Sigmoid colon (tissue), 7 donors: Measurements from ENCODE around the gene PNPLA6. TPM values are rescaled to one million over a fixed set of nuclear protein-coding genes. Genes with fewer than 3 reads are reported as not detected.

Source experiments
- DNase-seq: peaks from one replicate; pipeline ENCODE4 v3.0.0-alpha.2; 2019
- H3K27ac ChIP-seq, 4 donors: fragments of 200-600 bp; sonication (generic); one replicate each; pipeline ENCODE4 v1.5.1; 2016 to 2019; ENCODE audit warnings: mild to moderate bottlenecking in 1 of 4
- H3K27me3 ChIP-seq, 3 donors: fragments of 200-600 bp; sonication (generic); one replicate each; pipeline ENCODE4 v1.5.1; 2019; ENCODE audit warnings: mild to moderate bottlenecking in 1 of 3
- H3K36me3 ChIP-seq, 4 donors: fragments of 200-600 bp; sonication (generic); one replicate each; pipeline ENCODE4 v1.5.1; 2016 to 2019
- H3K4me1 ChIP-seq, 4 donors: fragments of 200-600 bp; sonication (generic); one replicate each; pipeline ENCODE4 v1.5.1; 2017 to 2019
- H3K4me3 ChIP-seq, 4 donors: fragments of 200-600 bp; sonication (generic); one replicate each; pipeline ENCODE4 v1.5.1; 2017 to 2019; ENCODE audit warnings: mild to moderate bottlenecking in 2 of 4, moderate library complexity in 1 of 4
- H3K9me3 ChIP-seq, 4 donors: fragments of 200-600 bp in 3 of 4; sonication (generic) in 3 of 4; one replicate each; pipeline versions ENCODE4 v1.5.1 to v1.6.1; 2013 to 2019
- EP300 ChIP-seq, 4 donors: sonication (generic); formaldehyde crosslinking; IDR thresholded peaks; one replicate each; pipeline ENCODE4 v1.6.1; 2017; ENCODE audit warnings: antibody characterized with exemption in 4 of 4
- POLR2A ChIP-seq, 2 donors: fragments of 450-650 bp; IDR thresholded peaks; one replicate each; pipeline ENCODE4 v1.6.1; 2016; ENCODE audit warnings: antibody characterized with exemption in 2 of 2, mild to moderate bottlenecking in 2 of 2, moderate library complexity in 2 of 2
- POLR2AphosphoS5 ChIP-seq, 4 donors: sonication (generic); formaldehyde crosslinking; IDR thresholded peaks; one replicate each; pipeline ENCODE4 v1.6.1; 2017; ENCODE audit warnings: antibody characterized with exemption in 4 of 4
- WGBS, 2 donors: extraction: QIAGEN DNeasy Blood & Tissue Kit; methylation state at CpG; one replicate each; pipeline ENCODE4 v1.1.7; 2013; 5-methylcytosine and 5-hydroxymethylcytosine counted together
- intact Hi-C: fragments of 100-400 bp; cut with DNase I; formaldehyde crosslinking; loops from one replicate; pipeline ENCODE4 v1.15.1; 2023
- polyA plus RNA-seq, 3 donors: library from polyadenylated mRNA; stranded (reverse); fragments of 200-250 nt; gene quantifications; one replicate each; pipeline ENCODE4 v1.2.3, GENCODE V29; 2013
- total RNA-seq, 4 donors: library from RNA; depleted of rRNA; stranded (reverse); fragments of >200 nt; gene quantifications; one replicate each; pipeline ENCODE4 v1.1.0, GENCODE V29; 2016
- TF ChIP-seq, protein P1 (sequence below), 4 experiments: fragments of 450-650 bp in 3 of 4; fragments of 200-600 bp in 1 of 4; IDR thresholded peaks; one replicate each; pipeline ENCODE4 v1.5.1; 2016 to 2019; ENCODE audit warnings: antibody characterized with exemption in 4 of 4, mild to moderate bottlenecking in 3 of 4, moderate library complexity in 2 of 4
- donor health status: healthy with polysubstance abuse.
- donor health status: Bipolar disorder and iron deficiency.
- donor health status: healthy.

PNPLA6 gene
- 10 to 100 TPM; 35.2 to 77.0 (median 44.1) TPM for total RNA-seq
- polyA plus RNA-seq, result 10 to 100 TPM; 13.6 to 76.3 (median 15.0) TPM

DNA sequence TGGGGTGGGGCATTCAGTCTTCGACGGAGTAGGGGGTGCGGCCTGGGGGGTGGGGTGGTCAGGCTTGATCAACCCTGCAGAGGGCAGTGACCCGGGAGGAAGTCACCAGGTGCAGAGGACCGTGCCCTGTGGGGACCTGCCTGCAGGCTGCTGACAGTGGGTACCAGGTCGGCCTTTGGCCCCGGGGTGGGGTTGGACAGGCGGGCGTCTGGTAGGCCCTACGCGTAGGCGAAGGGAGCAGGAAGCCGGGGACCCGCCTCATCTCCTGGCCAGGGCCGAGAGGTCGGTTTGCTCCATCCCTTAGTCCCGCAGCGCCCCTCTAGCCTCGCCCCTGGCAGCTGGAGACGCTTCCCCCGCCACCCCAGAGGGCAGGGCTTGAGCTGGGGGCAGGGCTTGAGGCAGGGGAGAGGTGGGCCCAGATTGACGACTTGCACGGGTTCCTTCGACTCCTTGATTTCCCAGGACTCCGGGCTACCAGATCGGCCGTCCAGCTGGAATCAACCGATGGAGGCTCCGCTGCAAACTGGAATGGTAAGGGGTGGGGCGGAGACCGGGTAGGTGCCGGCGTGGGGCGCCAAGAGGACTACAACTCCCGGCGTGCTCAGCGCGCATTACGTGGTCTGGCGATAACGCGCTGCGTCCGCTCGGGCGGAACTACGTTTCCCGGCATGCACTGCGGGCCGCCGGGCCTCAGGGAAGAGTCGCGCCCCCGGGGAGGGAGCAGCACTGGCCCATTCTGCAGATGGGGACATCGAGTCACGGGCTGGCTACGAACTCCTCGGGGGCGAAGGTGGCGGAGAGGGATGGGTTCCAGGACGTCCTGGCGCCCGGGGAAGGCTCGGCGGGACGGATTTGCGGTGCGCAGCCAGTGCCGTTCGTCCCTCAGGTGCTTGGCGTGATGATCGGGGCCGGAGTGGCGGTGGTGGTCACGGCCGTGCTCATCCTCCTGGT lies at the start of gene PNPLA6:
TSS of gene PNPLA6 (plus strand) at position 671 of the 951 bp plus-strand sequence. CDS start at position 743, 72 bp downstream.
- 0% methylated on average over 76 of the region's 76 CpGs for WGBS, 2 donors
- Histone ChIP-seq H3K9me3 (no peaks in the 10 kb centered on the region), H3K36me3 (peaks cover 0 to 42% (median 18%) of the 10 kb centered on the region in 4 donors), H3K4me3 (peak within 1 kb of the TSS; percentile 72 to 89 (median 84)), H3K4me1 (peaks cover 0 to 27% (median 16%) of the 10 kb centered on the region in 4 donors), H3K27ac (peak within 1 kb of the TSS; percentile 87 to 97 (median 96)), H3K27me3 (no peaks in the 10 kb centered on the region)
- DNase-seq, result peak; percentile 98
- intact Hi-C loops, result loop anchor here (1.0 to 10.0 kb wide), 4 partner anchors 16 to 801 kb away; partner anchors contain the start of genes GPR108, PEX11G and TRIP10
- TF ChIP-seq EP300 (IDR thresholded peaks at IDR 0.05) (no peak), POLR2AphosphoS5 (IDR thresholded peaks at IDR 0.05) (peak; percentile 86 to 95 (median 90)), POLR2A (IDR thresholded peaks at IDR 0.05) (peak; percentile 46 to 69)
- TF ChIP-seq, protein P1, sequence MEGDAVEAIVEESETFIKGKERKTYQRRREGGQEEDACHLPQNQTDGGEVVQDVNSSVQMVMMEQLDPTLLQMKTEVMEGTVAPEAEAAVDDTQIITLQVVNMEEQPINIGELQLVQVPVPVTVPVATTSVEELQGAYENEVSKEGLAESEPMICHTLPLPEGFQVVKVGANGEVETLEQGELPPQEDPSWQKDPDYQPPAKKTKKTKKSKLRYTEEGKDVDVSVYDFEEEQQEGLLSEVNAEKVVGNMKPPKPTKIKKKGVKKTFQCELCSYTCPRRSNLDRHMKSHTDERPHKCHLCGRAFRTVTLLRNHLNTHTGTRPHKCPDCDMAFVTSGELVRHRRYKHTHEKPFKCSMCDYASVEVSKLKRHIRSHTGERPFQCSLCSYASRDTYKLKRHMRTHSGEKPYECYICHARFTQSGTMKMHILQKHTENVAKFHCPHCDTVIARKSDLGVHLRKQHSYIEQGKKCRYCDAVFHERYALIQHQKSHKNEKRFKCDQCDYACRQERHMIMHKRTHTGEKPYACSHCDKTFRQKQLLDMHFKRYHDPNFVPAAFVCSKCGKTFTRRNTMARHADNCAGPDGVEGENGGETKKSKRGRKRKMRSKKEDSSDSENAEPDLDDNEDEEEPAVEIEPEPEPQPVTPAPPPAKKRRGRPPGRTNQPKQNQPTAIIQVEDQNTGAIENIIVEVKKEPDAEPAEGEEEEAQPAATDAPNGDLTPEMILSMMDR (IDR thresholded peaks at IDR 0.05), result no peak

DNA sequence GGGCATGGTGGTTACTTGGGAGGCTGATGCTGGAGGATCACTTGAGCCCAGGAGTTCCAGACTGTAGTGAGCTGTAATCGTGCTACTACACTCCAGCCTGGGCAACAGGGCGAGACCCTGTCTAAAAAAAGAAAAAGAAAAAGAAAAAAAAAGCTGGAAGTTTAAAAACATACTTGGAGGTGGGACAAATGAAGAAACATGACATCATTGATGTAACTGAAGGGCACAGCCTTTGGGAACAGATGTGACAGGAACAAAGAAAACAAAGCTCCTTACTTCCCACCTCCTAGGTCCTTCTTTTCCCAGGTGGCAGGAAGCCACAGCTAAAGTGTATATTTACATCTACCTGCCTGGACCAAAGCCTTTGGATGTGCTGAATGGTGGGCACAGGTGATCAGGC lies 48.6 kb upstream of the PNPLA6 start:
- no peak overlapping the region for H3K27ac ChIP-seq
- 87 to 88% methylated on average over 2 of the region's 2 CpGs for WGBS, 2 donors
- peaks cover 0 to 21% (median 15%) of the 10 kb centered on the region in 4 donors for H3K4me1 ChIP-seq
- no peaks in the 10 kb centered on the region for H3K9me3 ChIP-seq
- intact Hi-C loops, result loop anchor here (5.0 kb wide), 1 partner anchor 50 kb away; the partner anchor contains the start of gene PNPLA6
- H3K27me3 ChIP-seq, result no peaks in the 10 kb centered on the region
- TF ChIP-seq POLR2A (IDR thresholded peaks at IDR 0.05) (no peak), EP300 (IDR thresholded peaks at IDR 0.05) (no peak)
- DNase-seq, result no peak
- H3K36me3 ChIP-seq, result no peaks in the 10 kb centered on the region
- no peak overlapping the region for H3K4me3 ChIP-seq

DNA sequence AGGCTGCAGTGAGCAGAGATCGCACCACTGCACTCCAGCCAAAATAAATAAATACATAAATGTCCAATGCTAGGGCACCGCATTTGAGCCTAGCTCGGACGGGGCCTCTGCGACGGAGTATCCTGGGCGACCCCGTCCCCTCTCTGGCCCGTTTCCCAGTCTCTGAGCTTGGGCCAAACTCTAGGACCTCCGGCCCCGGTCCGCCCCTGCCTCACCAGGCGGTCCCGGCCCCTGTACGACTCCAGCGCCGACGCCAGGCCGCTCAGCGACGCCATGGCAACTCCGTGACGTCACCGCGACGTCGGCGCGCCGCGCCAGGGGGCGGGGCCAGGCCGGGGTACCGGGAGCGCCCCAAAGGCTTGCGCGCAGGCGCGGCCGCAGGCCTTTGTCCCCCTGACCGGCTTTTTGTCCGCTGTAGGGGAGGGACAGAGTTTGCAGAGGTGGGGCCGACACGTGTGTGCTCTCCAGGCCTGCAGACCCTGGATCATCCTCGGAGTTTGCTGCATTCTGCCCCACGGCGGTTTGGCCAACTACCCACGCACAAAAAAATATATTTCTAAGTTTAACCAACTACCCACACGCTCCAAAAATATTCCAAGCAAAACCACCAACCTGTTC lies 46.7 kb upstream of the PNPLA6 start, which contains the start of gene PEX11G:
TSS of gene PEX11G (minus strand) at position 300 of the 618 bp plus-strand sequence. CDS start at position 275, 25 bp downstream.
- DNase-seq, result peak; percentile 95
- intact Hi-C loops, result loop anchor here (2.0 to 5.0 kb wide), 3 partner anchors 26 to 48 kb away; partner anchors contain the start of genes MCOLN1 and PNPLA6
- Histone ChIP-seq H3K36me3 (no peaks in the 10 kb centered on the region), H3K27ac (peak within 1 kb of the TSS; percentile 82 to 88 (median 85)), H3K4me1 (peaks cover 0 to 17% (median 10%) of the 10 kb centered on the region in 4 donors), H3K9me3 (no peaks in the 10 kb centered on the region), H3K27me3 (no peaks in the 10 kb centered on the region), H3K4me3 (peak within 1 kb of the TSS; percentile 42 to 72 (median 63))
- WGBS, 2 donors, result 0 to 1% methylated on average over 49 of the region's 49 CpGs
- TF ChIP-seq EP300 (IDR thresholded peaks at IDR 0.05), result no peak
- TF ChIP-seq, protein P1 (IDR thresholded peaks at IDR 0.05), result no peak
- peak; percentile 87 to 90 (median 88) for TF ChIP-seq POLR2AphosphoS5 (IDR thresholded peaks at IDR 0.05)
- peak; percentile 37 to 59 for TF ChIP-seq POLR2A (IDR thresholded peaks at IDR 0.05)

DNA sequence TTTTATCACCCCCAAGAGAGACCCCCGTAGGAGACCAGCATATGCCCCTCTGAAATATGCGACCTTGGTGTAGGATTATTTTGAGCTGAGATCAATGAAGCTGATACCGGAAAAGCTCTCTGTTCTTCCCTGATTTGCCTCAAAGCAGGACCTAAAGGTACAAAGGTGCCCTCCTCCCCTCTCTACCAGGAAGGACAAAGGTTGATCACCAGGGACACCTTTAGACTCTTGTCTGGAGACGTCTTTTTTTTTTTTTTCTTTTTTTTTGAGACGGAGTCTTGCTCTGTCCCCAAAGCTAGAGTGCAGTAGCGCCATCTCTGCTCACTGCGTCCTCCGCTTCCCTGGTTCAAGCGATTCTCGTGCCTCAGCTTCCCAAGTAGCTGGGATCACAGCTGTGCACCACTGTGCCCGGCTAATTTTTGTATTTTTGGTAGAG lies 45.9 kb upstream of the PNPLA6 start:
- intact Hi-C loops, result loop anchor here (2.0 to 5.0 kb wide), 3 partner anchors 25 to 48 kb away; partner anchors contain the start of genes MCOLN1 and PNPLA6
- 14 to 74% methylated on average over 11 of the region's 11 CpGs for WGBS, 2 donors
- Histone ChIP-seq H3K9me3 (no peaks in the 10 kb centered on the region), H3K36me3 (no peaks in the 10 kb centered on the region), H3K4me1 (peaks cover 0 to 25% (median 14%) of the 10 kb centered on the region in 4 donors), H3K27ac (peak overlapping the region; percentile 82 to 88 (median 85)), H3K27me3 (no peaks in the 10 kb centered on the region), H3K4me3 (peak overlapping the region in 3 of 4 donors; percentile 58 to 72 (median 68))
- no peak for DNase-seq
- no peak for TF ChIP-seq EP300 (IDR thresholded peaks at IDR 0.05)
- TF ChIP-seq, protein P1 (IDR thresholded peaks at IDR 0.05), result no peak
- TF ChIP-seq POLR2A (IDR thresholded peaks at IDR 0.05), result no peak
- TF ChIP-seq POLR2AphosphoS5 (IDR thresholded peaks at IDR 0.05), result no peak
